Esophagus (tissue), 2 donors: ENCODE data around the gene CPLANE2. TPM values are rescaled to one million over a fixed set of nuclear protein-coding genes. Genes with fewer than 3 reads are reported as not detected.
A peak's percentile ranks its signal among the peaks of the same experiment; 100 is the strongest.

Experiments
- H3K27ac ChIP-seq, 2 donors: one replicate each; pipeline ENCODE4 v1.5.1; 2013; ENCODE audit warnings: low read depth in 2 of 2, mild to moderate bottlenecking in 2 of 2, inconsistent platforms in 1 of 2, low read length in 1 of 2, moderate library complexity in 1 of 2
- H3K27me3 ChIP-seq, 2 donors: one replicate each; pipeline ENCODE4 v1.6.1; 2013; ENCODE audit warnings: low read length in 2 of 2, control low read depth in 1 of 2, mild to moderate bottlenecking in 1 of 2; ENCODE audit not compliant: insufficient read depth in 2 of 2, control insufficient read depth in 1 of 2
- H3K36me3 ChIP-seq, 2 donors: one replicate each; pipeline ENCODE4 v1.6.1; 2013; ENCODE audit warnings: low read length in 1 of 2; ENCODE audit not compliant: control insufficient read depth in 2 of 2, insufficient read depth in 2 of 2
- H3K4me1 ChIP-seq, 2 donors: one replicate each; pipeline ENCODE4 v1.6.1; 2013; ENCODE audit warnings: low read length in 1 of 2; ENCODE audit not compliant: control insufficient read depth in 2 of 2, insufficient read depth in 2 of 2
- H3K4me3 ChIP-seq, 2 donors: one replicate each; pipeline ENCODE4 v1.5.1; 2013; ENCODE audit warnings: low read length in 2 of 2, mild to moderate bottlenecking in 2 of 2, low read depth in 1 of 2, moderate library complexity in 1 of 2
- H3K9me3 ChIP-seq, 2 donors: one replicate each; pipeline ENCODE4 v1.6.1; 2013; ENCODE audit warnings: mild to moderate bottlenecking in 2 of 2, low read depth in 1 of 2, low read length in 1 of 2, moderate library complexity in 1 of 2; ENCODE audit not compliant: control insufficient read depth in 2 of 2, insufficient read depth in 1 of 2
- WGBS, 2 donors: extraction: QIAGEN DNeasy Blood & Tissue Kit; methylation state at CpG; one replicate each; pipeline ENCODE4 v1.1.7; 2013; 5-methylcytosine and 5-hydroxymethylcytosine counted together
- polyA plus RNA-seq, 2 donors: library from polyadenylated mRNA; stranded (reverse); fragments of 200-250 nt; gene quantifications; one replicate each; pipeline ENCODE4 v1.2.3, GENCODE V29; 2013
- donor health status: healthy with polysubstance abuse.
- donor health status: Bipolar disorder and iron deficiency.

The CPLANE2 gene
- polyA plus RNA-seq, 2 donors, result 3.2 to 4.1 TPM

- WGBS, 2 donors, result 37 to 48% methylated on average over 26 to 38 of the region's 38 CpGs
- H3K4me3 ChIP-seq, result peak overlapping the region; percentile 40 to 46
These were observed 31.0 kb downstream of the CPLANE2 start for GRCh38 chr1:16205891-16206546.

GRCh38 chr1:16205334-16205671 is 31.7 kb downstream of the CPLANE2 start:
- peaks cover 0 to 2% of the 10 kb centered on the region in 2 donors for H3K9me3 ChIP-seq
- peak overlapping the region in 1 of 2 donors; percentile 25 for H3K27ac ChIP-seq
- no peak overlapping the region for H3K4me3 ChIP-seq
- H3K4me1 ChIP-seq, result peaks cover 3 to 29% of the 10 kb centered on the region in 2 donors
- 88 to 95% methylated on average over 11 of the region's 11 CpGs for WGBS, 2 donors
- H3K27me3 ChIP-seq, result no peaks in the 10 kb centered on the region
- peaks cover 0 to 11% of the 10 kb centered on the region in 2 donors for H3K36me3 ChIP-seq

More at GRCh38 chr1:16205891-16206546, 31.0 kb downstream of the CPLANE2 start:
- Histone ChIP-seq H3K4me1 (peaks cover 3 to 32% of the 10 kb centered on the region in 2 donors), H3K27ac (peak overlapping the region; percentile 82 to 91), H3K27me3 (no peaks in the 10 kb centered on the region), H3K36me3 (peaks cover 0 to 11% of the 10 kb centered on the region in 2 donors), H3K9me3 (peaks cover 0 to 2% of the 10 kb centered on the region in 2 donors)

- H3K4me3 ChIP-seq, result no peak overlapping the region
- peaks cover 0 to 2% of the 10 kb centered on the region in 2 donors for H3K9me3 ChIP-seq
- H3K36me3 ChIP-seq, result peaks cover 0 to 11% of the 10 kb centered on the region in 2 donors
- peaks cover 3 to 27% of the 10 kb centered on the region in 2 donors for H3K4me1 ChIP-seq
- no peaks in the 10 kb centered on the region for H3K27me3 ChIP-seq
- WGBS, 2 donors, result 84 to 85% methylated on average over 12 of the region's 12 CpGs
- peak overlapping the region in 1 of 2 donors; percentile 25 for H3K27ac ChIP-seq
These were observed 32.2 kb downstream of the CPLANE2 start for GRCh38 chr1:16204634-16205333.

DNA sequence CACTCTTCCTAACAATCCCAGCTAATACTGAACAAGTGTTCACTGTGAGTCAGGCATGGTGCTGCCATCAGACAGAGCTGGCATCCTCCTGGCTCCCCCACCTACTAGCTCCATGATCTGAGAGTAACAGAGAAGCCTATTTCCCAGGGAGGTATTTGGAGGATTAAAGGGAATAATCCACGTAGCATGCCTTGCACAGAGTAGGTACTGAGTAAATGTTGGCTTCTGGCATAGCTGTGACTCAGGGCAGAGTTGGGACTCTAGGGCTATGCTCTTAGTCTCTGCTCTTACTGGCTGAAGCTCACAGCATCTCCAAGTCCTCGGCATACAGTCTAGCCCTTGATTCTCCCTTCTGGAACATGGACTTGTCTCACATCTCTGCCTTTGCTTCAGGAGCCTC is 32.8 kb downstream of the CPLANE2 start:
- no peaks in the 10 kb centered on the region for H3K27me3 ChIP-seq
- H3K36me3 ChIP-seq, result peaks cover 0 to 13% of the 10 kb centered on the region in 2 donors
- no peak overlapping the region for H3K27ac ChIP-seq
- WGBS, 2 donors, result 86 to 87% methylated on average over 2 of the region's 2 CpGs
- peaks cover 0 to 2% of the 10 kb centered on the region in 2 donors for H3K9me3 ChIP-seq
- H3K4me1 ChIP-seq, result peaks cover 3 to 26% of the 10 kb centered on the region in 2 donors
- H3K4me3 ChIP-seq, result no peak overlapping the region

GRCh38 chr1:16203550-16203949 is 33.4 kb downstream of the CPLANE2 start:
- Histone ChIP-seq H3K9me3 (peaks cover 0 to 2% of the 10 kb centered on the region in 2 donors), H3K27ac (no peak overlapping the region), H3K4me1 (peaks cover 3 to 24% of the 10 kb centered on the region in 2 donors), H3K36me3 (peaks cover 0 to 19% of the 10 kb centered on the region in 2 donors), H3K27me3 (no peaks in the 10 kb centered on the region), H3K4me3 (no peak overlapping the region)
- 49 to 51% methylated on average over 3 of the region's 3 CpGs for WGBS, 2 donors

DNA sequence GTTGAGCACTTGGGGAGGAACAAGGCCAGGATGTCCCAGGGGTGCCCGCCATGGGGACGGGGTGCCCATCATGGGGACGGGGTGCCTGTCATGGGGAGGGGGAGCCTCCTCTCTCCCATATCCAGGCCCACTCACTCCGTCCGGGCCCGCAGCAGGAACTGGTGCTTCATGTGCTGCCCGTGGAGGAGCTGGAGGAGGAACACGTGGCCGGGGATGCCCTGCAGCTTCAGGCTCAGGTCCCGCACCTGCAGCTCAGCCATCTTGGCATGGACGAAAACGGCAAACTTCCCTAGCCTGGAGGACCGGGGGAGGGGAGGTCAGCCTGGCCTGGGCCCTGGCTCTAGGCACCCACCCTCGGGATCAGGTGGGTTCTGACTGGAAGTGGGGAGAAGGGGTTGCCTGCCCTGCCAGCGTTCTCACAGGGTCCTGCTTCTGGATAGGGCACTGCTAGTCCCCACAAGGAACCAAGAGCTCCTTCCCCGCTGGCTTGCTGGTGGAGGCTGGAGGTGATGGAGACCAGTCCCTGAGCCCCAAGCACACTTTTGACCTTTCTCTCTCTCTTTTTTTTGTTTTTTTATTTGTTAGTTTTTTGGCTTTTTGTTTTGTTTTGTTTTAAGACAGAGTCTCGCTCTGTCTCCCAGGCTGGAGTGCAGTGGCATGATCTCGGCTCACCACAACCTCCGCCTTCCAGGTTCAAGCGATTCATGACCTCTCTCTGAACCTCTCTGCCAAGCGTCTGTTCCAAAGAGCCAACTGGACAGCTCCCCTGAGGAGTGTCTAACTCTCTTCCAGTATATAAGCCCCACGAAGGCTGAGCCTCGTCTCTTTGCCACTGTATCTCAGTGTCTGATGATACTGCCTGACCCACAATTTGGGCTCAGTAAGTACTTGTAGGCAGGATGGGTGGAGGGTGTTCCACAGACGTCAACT is 34.4 kb downstream of the CPLANE2 start:
- Histone ChIP-seq H3K4me1 (peaks cover 3 to 17% of the 10 kb centered on the region in 2 donors), H3K9me3 (peaks cover 0 to 2% of the 10 kb centered on the region in 2 donors), H3K36me3 (peaks cover 0 to 24% of the 10 kb centered on the region in 2 donors), H3K27ac (no peak overlapping the region), H3K27me3 (no peaks in the 10 kb centered on the region), H3K4me3 (no peak overlapping the region)
- WGBS, 2 donors, result 87 to 88% methylated on average over 24 of the region's 24 CpGs

GRCh38 chr1:16199700-16200099 is 37.3 kb downstream of the CPLANE2 start:
- no peak overlapping the region for H3K27ac ChIP-seq
- H3K4me1 ChIP-seq, result peaks cover 0 to 3% of the 10 kb centered on the region in 2 donors
- peaks cover 0 to 2% of the 10 kb centered on the region in 2 donors for H3K9me3 ChIP-seq
- H3K36me3 ChIP-seq, result peaks cover 0 to 24% of the 10 kb centered on the region in 2 donors
- 85 to 87% methylated on average over 4 of the region's 4 CpGs for WGBS, 2 donors
- H3K27me3 ChIP-seq, result no peaks in the 10 kb centered on the region
- H3K4me3 ChIP-seq, result no peak overlapping the region

DNA sequence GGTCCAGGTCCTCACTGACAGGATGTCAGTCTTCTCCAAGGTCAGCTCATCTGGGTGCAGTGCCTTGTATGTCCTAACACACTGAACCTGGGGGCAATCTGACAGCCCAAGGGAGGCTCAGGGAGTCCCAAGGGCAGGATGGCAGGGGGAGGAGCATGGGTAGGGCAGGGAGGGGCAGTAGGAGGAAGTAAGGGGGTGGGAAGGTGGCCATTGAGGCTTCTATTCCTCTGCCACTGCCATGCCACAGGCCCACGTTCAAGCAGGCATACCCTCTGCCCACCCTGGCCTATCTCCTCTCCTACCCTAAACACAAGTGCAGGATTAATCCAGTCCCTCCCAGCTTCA is 37.9 kb downstream of the CPLANE2 start:
- Histone ChIP-seq H3K4me3 (no peak overlapping the region), H3K27ac (no peak overlapping the region), H3K27me3 (no peaks in the 10 kb centered on the region), H3K9me3 (peaks cover 0 to 2% of the 10 kb centered on the region in 2 donors), H3K4me1 (peaks cover 0 to 3% of the 10 kb centered on the region in 2 donors), H3K36me3 (peaks cover 0 to 24% of the 10 kb centered on the region in 2 donors)
- WGBS, 2 donors, result 57% methylated on average over 1 of the region's 1 CpG

GRCh38 chr1:16198444-16199156 is 38.4 kb downstream of the CPLANE2 start:
- no peaks in the 10 kb centered on the region for H3K27me3 ChIP-seq
- H3K9me3 ChIP-seq, result peaks cover 0 to 2% of the 10 kb centered on the region in 2 donors
- peaks cover 0 to 24% of the 10 kb centered on the region in 2 donors for H3K36me3 ChIP-seq

More at GRCh38 chr1:16198444-16199156, 38.4 kb downstream of the CPLANE2 start:
- WGBS, 2 donors, result 88 to 89% methylated on average over 8 of the region's 8 CpGs
- H3K4me3 ChIP-seq, result no peak overlapping the region
- H3K27ac ChIP-seq, result no peak overlapping the region
- H3K4me1 ChIP-seq, result peaks cover 0 to 3% of the 10 kb centered on the region in 2 donors
